CD14-positive monocyte (primary cell): ENCODE results near the gene ITPR3. TPM values are rescaled to one million over a fixed set of nuclear protein-coding genes. Genes with fewer than 3 reads are reported as not detected.
A peak's percentile ranks its signal among the peaks of the same experiment; 100 is the strongest.

Experiments used
- DNase-seq, 3 donors: peaks; one replicate each; pipeline ENCODE4 v3.0.0-alpha.2; 2011 to 2022
- H2AFZ ChIP-seq: 2 replicates; pipeline ENCODE4 v1.6.0; 2012; ENCODE audit warnings: mild to moderate bottlenecking, low read depth, low read length, inconsistent platforms; ENCODE audit not compliant: insufficient read depth, poor library complexity, severe bottlenecking
- H3K27ac ChIP-seq, 2 donors: 1 replicate in 1 of 2; 2 replicates in 1 of 2; pipeline ENCODE4 v1.5.1; 2012 to 2013; ENCODE audit warnings: low read length in 2 of 2, control low read depth in 1 of 2, inconsistent platforms in 1 of 2, low read depth in 1 of 2, mild to moderate bottlenecking in 1 of 2
- H3K27me3 ChIP-seq, 2 donors: one replicate each; pipeline versions ENCODE4 v1.6.0 to v1.6.1; 2011 to 2013; ENCODE audit warnings: low read length in 2 of 2; ENCODE audit not compliant: control insufficient read depth in 2 of 2, insufficient read depth in 2 of 2
- H3K36me3 ChIP-seq, 2 donors: replicated peaks in 1 of 2; 1 replicate in 1 of 2; 2 replicates in 1 of 2; pipeline versions ENCODE4 v1.5.1 to v1.6.1; 2012 to 2013; ENCODE audit warnings: low read length in 2 of 2, control low read depth in 1 of 2, inconsistent platforms in 1 of 2, mild to moderate bottlenecking in 1 of 2; ENCODE audit not compliant: insufficient read depth in 2 of 2, control insufficient read depth in 1 of 2
- H3K4me1 ChIP-seq, 2 donors: 1 replicate in 1 of 2; 2 replicates in 1 of 2; pipeline versions ENCODE4 v1.5.1 to v1.6.1; 2012 to 2013; ENCODE audit warnings: low read length in 2 of 2, control low read depth in 1 of 2, inconsistent platforms in 1 of 2, mild to moderate bottlenecking in 1 of 2, moderate library complexity in 1 of 2; ENCODE audit not compliant: insufficient read depth in 2 of 2, control insufficient read depth in 1 of 2
- H3K4me2 ChIP-seq: replicated peaks from 2 replicates; pipeline ENCODE3; 2012; ENCODE audit warnings: low read length, moderate library complexity, mild to moderate bottlenecking; ENCODE audit not compliant: poor library complexity, severe bottlenecking; ENCODE audit errors: extremely low read depth
- H3K4me3 ChIP-seq, 3 experiments: fragments of 200-600 bp in 1 of 3; sonication (generic) in 1 of 3; replicated peaks in 1 of 3; 1 replicate in 2 of 3; 2 replicates in 1 of 3; pipeline ENCODE4 v1.5.1; 2011 to 2013; ENCODE audit warnings: low read length in 3 of 3, mild to moderate bottlenecking in 3 of 3, control low read depth in 2 of 3, low read depth in 2 of 3, inconsistent platforms in 1 of 3, moderate library complexity in 1 of 3
- H3K79me2 ChIP-seq: 2 replicates; pipeline ENCODE4 v1.6.0; 2012; ENCODE audit warnings: mild to moderate bottlenecking, control low read depth, inconsistent platforms, low read length, moderate library complexity; ENCODE audit not compliant: insufficient read depth
- H3K9ac ChIP-seq: 2 replicates; pipeline ENCODE4 v1.6.0; 2017; ENCODE audit warnings: low read length, mild to moderate bottlenecking; ENCODE audit not compliant: insufficient read depth, poor library complexity, severe bottlenecking
- H3K9me3 ChIP-seq, 2 donors: replicated peaks in 1 of 2; 1 replicate in 1 of 2; 2 replicates in 1 of 2; pipeline versions ENCODE4 v1.5.1 to v1.6.1; 2012 to 2013; ENCODE audit warnings: low read length in 2 of 2, control low read depth in 1 of 2; ENCODE audit not compliant: control insufficient read depth in 1 of 2, insufficient read depth in 1 of 2
- H4K20me1 ChIP-seq: 2 replicates; pipeline ENCODE4 v1.6.0; 2012; ENCODE audit warnings: mild to moderate bottlenecking, low read length, control low read depth, moderate library complexity; ENCODE audit not compliant: insufficient read depth
- H3K27ac Mint-ChIP-seq, 7 donors: one replicate each; pipeline ENCODE4 v1.8.0; 2020; ENCODE audit warnings: mild to moderate bottlenecking in 7 of 7, mixed read lengths in 7 of 7, moderate library complexity in 6 of 7, inconsistent platforms in 2 of 7
- H3K27me3 Mint-ChIP-seq, 3 donors: one replicate each; pipeline ENCODE4 v1.8.0; 2021 to 2022; ENCODE audit warnings: low read depth in 3 of 3, mild to moderate bottlenecking in 3 of 3, mixed read lengths in 3 of 3, moderate library complexity in 3 of 3, inconsistent platforms in 1 of 3
- H3K36me3 Mint-ChIP-seq, 2 donors: one replicate each; pipeline ENCODE4 v1.8.0; 2020; ENCODE audit warnings: mixed read lengths in 2 of 2, inconsistent platforms in 1 of 2, mild to moderate bottlenecking in 1 of 2
- H3K4me1 Mint-ChIP-seq: one replicate; pipeline ENCODE4 v1.8.0; 2020; ENCODE audit warnings: mild to moderate bottlenecking, mixed read lengths
- H3K4me3 Mint-ChIP-seq, 2 donors: one replicate each; pipeline ENCODE4 v1.8.0; 2020; ENCODE audit warnings: mild to moderate bottlenecking in 2 of 2, mixed read lengths in 2 of 2, moderate library complexity in 1 of 2
- H3K9me3 Mint-ChIP-seq, 7 donors: one replicate each; pipeline ENCODE4 v1.8.0; 2020 to 2022; ENCODE audit warnings: mixed read lengths in 7 of 7, mild to moderate bottlenecking in 6 of 7, moderate library complexity in 6 of 7, inconsistent platforms in 2 of 7
- WGBS: methylation state at CpG from one replicate; pipeline ENCODE4 v1.1.5; 2013; ENCODE audit warnings: missing lambda C conversion rate; ENCODE audit not compliant: insufficient coverage; 5-methylcytosine and 5-hydroxymethylcytosine counted together
- intact Hi-C, 2 donors: fragments of 100-400 bp; cut with micrococcal nuclease; formaldehyde crosslinking; loops; one replicate each; pipeline versions ENCODE4 v1.15.0 to v1.15.1; 2023
- polyA plus RNA-seq, 3 donors: library from polyadenylated mRNA; depleted of rRNA in 1 of 3; unstranded in 2 of 3; stranded (reverse) in 1 of 3; fragments of 300-500 nt in 2 of 3; fragments of >200 nt in 1 of 3; fragmentation: Illumina TruSeq in 2 of 3; gene quantifications; 1 replicate in 2 of 3; 2 replicates in 1 of 3; pipeline ENCODE4 v1.2.3, GENCODE V29; 2012 to 2021
- TF ChIP-seq, protein P1 (sequence below): fragments of 200-600 bp; IDR thresholded peaks from one replicate; pipeline ENCODE4 v1.8.0; 2022; ENCODE audit warnings: antibody characterized with exemption, mild to moderate bottlenecking

ITPR3 gene
- polyA plus RNA-seq, 3 donors = 1.8 TPM; not detected in 2

DNA sequence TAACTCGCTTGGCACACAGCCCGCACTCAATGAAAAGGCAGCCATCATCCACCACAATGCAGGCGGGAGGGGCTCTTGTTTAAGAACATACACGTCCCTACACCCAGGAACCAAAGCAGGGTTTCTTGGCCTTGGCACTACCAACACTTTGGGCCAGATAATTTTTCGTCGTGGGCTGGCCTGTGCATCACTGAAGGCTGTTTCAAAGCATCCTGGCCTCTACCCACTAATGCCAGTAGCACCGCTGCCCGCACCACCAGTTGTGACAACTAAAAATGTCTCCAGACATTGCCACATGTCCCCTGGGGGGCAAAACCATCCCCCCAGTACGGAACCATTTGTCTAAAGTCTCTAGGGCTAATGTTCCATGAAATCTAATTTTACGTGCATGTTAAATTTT lies 77.4 kb downstream of the ITPR3 start:
- TF ChIP-seq, protein P1, sequence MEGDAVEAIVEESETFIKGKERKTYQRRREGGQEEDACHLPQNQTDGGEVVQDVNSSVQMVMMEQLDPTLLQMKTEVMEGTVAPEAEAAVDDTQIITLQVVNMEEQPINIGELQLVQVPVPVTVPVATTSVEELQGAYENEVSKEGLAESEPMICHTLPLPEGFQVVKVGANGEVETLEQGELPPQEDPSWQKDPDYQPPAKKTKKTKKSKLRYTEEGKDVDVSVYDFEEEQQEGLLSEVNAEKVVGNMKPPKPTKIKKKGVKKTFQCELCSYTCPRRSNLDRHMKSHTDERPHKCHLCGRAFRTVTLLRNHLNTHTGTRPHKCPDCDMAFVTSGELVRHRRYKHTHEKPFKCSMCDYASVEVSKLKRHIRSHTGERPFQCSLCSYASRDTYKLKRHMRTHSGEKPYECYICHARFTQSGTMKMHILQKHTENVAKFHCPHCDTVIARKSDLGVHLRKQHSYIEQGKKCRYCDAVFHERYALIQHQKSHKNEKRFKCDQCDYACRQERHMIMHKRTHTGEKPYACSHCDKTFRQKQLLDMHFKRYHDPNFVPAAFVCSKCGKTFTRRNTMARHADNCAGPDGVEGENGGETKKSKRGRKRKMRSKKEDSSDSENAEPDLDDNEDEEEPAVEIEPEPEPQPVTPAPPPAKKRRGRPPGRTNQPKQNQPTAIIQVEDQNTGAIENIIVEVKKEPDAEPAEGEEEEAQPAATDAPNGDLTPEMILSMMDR = no peak
- Histone ChIP-seq H3K4me2 (no peak overlapping the region), H3K4me1 (no peaks in the 10 kb centered on the region), H3K27ac (no peak overlapping the region), H3K27me3 (no peaks in the 10 kb centered on the region), H3K36me3 (peaks cover 18 to 49% of the 10 kb centered on the region in 2 donors), H2AFZ (no peak overlapping the region), H3K9ac (no peak overlapping the region), H4K20me1 (no peaks in the 10 kb centered on the region), H3K79me2 (no peaks in the 10 kb centered on the region), H3K4me3 (no peak overlapping the region), H3K9me3 (no peaks in the 10 kb centered on the region)
- 86% methylated on average over 8 of the region's 10 CpGs for WGBS
- Mint-ChIP-seq H3K27ac (peak overlapping the region in 2 of 7 donors; percentile 35 to 45), H3K27me3 (peaks cover 0 to 4% (median 0%) of the 10 kb centered on the region in 3 donors), H3K36me3 (peaks cover 52 to 56% of the 10 kb centered on the region in 2 donors), H3K4me1 (peaks cover 6% of the 10 kb centered on the region), H3K9me3 (no peaks in the 10 kb centered on the region), H3K4me3 (no peak overlapping the region)
- intact Hi-C loops = no loop called here
- DNase-seq = no peak

DNA sequence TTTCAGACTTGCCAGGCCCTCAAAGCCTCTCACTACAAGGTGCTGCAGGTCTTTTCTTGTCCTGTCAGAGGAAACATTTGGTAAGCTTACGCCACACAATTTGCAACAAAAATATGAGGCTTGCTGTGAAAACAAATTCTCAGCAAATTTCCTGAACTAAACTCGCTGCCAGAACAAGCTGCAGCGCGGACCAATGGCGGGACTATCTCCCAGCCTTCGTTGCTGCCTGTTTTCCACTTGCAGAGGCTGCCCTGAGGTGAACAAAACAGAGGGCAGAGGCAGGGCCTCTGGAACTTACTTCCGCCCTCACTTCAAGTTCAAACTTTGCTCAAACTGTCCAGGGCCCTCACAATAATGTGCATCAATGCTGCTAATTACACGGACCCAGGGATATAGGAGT lies 78.0 kb downstream of the ITPR3 start:
- Histone ChIP-seq H3K27ac (no peak overlapping the region), H3K9me3 (no peaks in the 10 kb centered on the region), H2AFZ (no peak overlapping the region), H3K4me2 (no peak overlapping the region), H3K4me1 (no peaks in the 10 kb centered on the region), H3K4me3 (no peak overlapping the region), H3K36me3 (peaks cover 18 to 49% of the 10 kb centered on the region in 2 donors), H3K79me2 (no peaks in the 10 kb centered on the region), H3K27me3 (no peaks in the 10 kb centered on the region), H4K20me1 (no peaks in the 10 kb centered on the region), H3K9ac (no peak overlapping the region)
- peaks cover 6% of the 10 kb centered on the region for H3K4me1 Mint-ChIP-seq
- TF ChIP-seq, protein P1 = no peak
- no peak for DNase-seq
- peaks cover 0 to 4% (median 0%) of the 10 kb centered on the region in 3 donors for H3K27me3 Mint-ChIP-seq
- H3K27ac Mint-ChIP-seq = no peak overlapping the region
- H3K9me3 Mint-ChIP-seq = no peaks in the 10 kb centered on the region
- H3K4me3 Mint-ChIP-seq = no peak overlapping the region
- peaks cover 49 to 55% of the 10 kb centered on the region in 2 donors for H3K36me3 Mint-ChIP-seq
- intact Hi-C loops = no loop called here
- WGBS = 84% methylated on average over 6 of the region's 8 CpGs
